Fibroblast of the aortic adventitia (primary cell): ENCODE measurements around the gene DPYSL4. TPM values are rescaled to one million over a fixed set of nuclear protein-coding genes. Genes with fewer than 3 reads are reported as not detected.

Experiments
- DNase-seq: peaks from one replicate; pipeline ENCODE4 v3.0.0-alpha.2; 2010; ENCODE audit warnings: low read depth
- H3K4me3 ChIP-seq: 2 replicates; pipeline ENCODE4 v1.5.1; 2011; ENCODE audit warnings: low read depth, mild to moderate bottlenecking, control low read depth, low read length, moderate library complexity
- total RNA-seq: library from RNA; depleted of rRNA; stranded (reverse); fragments of >200 nt; gene quantifications from 2 replicates; pipeline ENCODE4 v1.2.3, GENCODE V29; 2012; ENCODE audit warnings: low replicate concordance
- TF ChIP-seq, protein P1 (sequence below): IDR thresholded peaks from 2 replicates; pipeline ENCODE4 v1.5.1; 2011; ENCODE audit warnings: mild to moderate bottlenecking, low read length, control low read depth, inconsistent platforms; ENCODE audit not compliant: insufficient read depth

DPYSL4 gene
- total RNA-seq, 1 donor: 0.18 TPM

DNA sequence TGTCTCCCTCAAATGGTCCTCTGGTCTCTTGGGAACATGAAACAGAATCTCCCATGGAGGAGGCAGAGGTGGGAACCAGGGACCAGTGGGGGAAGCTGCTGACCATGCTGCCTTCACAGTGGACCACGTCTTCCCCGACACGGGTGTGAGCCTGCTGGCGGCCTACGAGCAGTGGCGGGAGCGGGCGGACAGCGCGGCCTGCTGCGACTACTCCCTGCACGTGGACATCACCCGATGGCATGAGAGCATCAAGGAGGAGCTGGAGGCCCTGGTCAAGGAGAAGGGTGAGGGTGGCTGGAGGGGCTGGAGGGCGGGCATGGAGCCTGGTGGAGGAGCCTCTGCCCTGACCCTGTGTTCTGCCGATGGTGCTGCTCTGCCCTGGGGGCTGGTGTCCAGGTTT lies 8.0 kb downstream of the DPYSL4 start:
- TF ChIP-seq, protein P1, sequence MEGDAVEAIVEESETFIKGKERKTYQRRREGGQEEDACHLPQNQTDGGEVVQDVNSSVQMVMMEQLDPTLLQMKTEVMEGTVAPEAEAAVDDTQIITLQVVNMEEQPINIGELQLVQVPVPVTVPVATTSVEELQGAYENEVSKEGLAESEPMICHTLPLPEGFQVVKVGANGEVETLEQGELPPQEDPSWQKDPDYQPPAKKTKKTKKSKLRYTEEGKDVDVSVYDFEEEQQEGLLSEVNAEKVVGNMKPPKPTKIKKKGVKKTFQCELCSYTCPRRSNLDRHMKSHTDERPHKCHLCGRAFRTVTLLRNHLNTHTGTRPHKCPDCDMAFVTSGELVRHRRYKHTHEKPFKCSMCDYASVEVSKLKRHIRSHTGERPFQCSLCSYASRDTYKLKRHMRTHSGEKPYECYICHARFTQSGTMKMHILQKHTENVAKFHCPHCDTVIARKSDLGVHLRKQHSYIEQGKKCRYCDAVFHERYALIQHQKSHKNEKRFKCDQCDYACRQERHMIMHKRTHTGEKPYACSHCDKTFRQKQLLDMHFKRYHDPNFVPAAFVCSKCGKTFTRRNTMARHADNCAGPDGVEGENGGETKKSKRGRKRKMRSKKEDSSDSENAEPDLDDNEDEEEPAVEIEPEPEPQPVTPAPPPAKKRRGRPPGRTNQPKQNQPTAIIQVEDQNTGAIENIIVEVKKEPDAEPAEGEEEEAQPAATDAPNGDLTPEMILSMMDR: no peak
- H3K4me3 ChIP-seq: no peak overlapping the region
- DNase-seq: no peak

DNA sequence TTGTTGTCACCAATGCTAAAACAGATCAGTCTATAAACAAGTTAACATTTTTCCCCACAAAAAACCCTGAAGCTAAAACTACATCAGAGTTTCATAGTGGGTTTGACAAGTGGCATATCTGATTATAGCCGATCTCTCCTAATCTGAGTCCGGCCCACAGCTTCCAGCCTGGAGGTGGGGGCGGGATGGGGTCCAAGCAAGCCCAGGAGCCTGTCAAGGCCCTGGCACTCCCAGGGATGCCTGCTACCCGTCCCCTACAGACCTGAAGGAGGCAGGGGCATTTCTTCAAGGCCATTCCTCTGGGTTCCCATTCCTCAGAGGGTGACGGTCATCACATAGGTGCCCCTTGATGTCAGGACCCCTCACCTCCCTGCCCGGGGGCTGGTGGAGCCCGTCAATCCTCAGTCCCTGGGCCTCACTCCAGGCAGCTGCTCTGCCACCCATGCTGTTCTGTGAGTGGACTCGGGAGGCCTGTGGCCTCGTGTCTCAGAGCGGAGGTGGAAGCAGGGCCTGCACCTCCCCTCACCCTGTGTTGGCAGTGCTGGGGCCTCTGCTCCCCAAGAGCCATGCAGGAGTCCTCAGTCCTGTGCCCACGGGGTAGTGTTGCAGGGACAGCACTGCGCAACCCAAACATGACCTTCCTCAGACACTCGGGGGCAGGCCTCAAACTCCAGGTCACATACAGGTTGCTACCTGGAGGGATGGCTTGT lies 8.8 kb downstream of the DPYSL4 start:
- TF ChIP-seq, protein P1: no peak
- DNase-seq: no peak
- H3K4me3 ChIP-seq: no peak overlapping the region

DNA sequence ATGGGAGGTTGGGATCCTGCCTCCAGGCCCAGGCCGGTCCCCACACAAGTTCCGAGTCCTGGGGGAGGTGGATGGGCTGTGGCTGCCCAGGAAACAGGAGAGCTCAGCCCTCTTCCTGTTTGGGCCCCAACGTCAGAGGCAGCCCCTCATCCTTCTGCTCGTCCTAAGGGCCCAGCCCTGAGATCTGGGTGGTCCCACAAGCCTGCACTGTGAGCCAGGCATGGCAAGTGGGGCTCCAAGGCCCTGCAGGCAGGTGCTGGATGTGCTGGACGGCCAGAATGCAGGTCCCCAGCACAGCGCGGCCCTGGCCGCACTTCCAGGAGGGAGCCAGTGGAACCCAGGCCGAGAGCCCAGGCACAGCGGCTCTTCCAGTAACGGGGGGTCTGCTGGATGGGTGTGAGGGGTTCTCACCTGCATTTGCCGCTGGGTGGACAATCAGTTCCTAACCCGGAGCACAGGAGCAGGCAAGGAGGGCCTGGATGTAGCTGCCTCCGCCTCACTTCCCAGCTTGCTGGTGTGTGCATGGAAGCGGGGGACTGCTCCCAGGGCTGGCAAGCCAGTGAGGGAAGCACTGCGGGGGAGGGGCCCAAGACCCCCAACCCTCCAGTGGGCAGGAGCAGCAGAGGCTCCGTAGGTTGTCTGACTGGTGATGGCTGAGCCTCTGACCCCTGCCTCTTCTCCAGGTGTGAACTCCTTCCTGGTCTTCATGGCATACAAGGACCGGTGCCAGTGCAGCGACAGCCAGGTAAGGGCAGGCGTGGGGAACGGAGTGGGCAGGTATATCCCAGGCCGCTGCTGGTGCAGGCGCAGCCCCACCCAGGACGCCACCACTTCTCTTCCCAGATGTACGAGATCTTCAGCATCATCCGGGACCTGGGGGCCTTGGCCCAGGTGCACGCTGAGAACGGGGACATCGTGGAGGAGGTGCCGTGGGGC lies 9.7 kb downstream of the DPYSL4 start:
- H3K4me3 ChIP-seq: no peak overlapping the region
- TF ChIP-seq, protein P1: no peak
- no peak for DNase-seq

DNA sequence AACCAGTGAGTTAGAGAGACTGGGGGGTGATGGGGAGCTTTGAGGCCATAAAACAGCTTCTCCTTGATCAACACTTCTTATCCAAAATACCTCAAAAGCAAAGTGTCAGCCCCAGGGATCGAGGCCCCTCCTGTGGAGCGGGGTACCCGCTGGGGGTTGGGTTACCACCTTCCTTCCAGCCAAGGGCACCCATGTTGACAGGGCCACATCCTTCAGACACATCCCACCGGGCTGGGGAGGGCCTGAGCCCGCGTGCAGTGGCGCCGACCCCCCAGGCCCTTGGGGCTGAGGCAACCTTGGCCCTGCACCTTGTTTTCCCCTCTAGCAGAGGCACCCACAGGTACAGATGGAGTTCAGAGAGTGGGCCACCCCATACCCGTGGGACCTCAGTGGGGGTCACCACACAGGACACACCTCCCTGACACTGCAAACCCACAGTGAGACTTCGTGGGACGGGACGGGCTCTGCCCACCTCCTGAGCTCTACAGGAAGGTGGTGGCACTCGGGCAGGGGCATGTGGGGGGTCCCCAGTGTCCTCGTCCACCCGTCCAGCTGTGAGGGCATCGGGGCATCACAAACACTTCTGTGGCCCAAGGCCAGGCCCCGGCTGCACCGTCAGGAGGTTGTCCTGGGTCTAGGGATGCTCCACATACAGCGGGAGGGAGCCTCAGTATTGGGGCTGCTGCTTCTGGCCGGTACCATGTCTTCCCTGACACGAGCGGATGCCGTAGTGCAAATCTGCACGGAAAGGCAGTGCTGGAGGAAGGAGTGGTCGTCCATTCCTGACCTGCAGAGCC lies 10.7 kb downstream of the DPYSL4 start:
- DNase-seq: no peak
- no peak overlapping the region for H3K4me3 ChIP-seq
- TF ChIP-seq, protein P1: no peak

DNA sequence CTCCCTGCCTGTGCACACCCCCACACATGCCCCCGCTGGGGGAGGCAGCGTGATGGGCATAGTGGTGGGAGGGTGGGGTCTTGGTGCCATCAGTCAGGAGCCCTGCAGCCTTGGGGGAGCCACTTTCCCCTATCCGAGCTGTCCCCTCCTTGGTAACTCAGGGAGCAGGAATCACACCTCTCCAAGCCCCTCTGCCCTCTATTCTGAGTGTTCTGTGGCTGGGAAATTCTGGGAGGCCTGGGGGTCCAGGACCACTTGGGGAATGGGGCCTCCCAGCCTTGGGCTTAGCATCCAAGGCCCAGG lies 11.3 kb downstream of the DPYSL4 start:
- no peak overlapping the region for H3K4me3 ChIP-seq
- no peak for DNase-seq
- TF ChIP-seq, protein P1: no peak

DNA sequence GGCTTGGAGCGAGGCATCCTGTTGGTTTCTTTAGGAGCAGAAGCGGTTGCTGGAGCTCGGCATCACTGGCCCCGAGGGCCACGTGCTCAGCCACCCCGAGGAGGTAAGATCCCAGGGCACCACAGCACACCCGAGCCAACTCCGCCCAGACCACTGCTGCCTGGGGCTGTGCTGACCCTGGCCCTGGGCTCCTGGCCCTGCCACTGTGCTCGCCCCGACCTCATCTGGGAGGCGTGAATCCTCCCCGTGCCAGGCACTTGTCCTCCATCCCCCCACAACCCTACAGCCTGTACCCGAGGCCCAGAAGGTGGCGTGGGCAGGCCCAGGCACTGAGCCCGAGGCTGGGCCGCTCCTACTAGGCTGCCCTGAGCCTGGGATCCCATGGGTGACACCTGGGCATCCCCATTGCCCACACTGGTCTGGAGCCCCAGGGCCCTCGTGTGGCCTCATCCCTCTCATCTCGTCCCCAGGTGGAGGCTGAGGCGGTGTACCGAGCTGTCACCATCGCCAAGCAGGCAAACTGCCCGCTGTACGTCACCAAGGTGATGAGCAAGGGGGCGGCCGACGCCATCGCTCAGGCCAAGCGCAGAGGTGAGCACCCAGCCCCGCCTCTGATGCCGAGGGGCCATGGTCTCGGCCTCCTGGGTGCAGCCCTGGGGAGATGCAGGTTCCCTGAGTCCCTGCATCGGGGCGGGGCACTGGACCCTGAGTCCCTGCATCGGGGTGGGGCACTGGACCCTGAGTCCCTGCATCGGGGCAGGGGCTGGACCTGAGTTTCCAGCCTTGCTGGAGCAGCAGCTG lies 11.8 kb downstream of the DPYSL4 start:
- no peak overlapping the region for H3K4me3 ChIP-seq
- DNase-seq: no peak
- TF ChIP-seq, protein P1: no peak
